T-cell (primary cell): ENCODE data around the gene TMEM132C. TPM values are rescaled to one million over a fixed set of nuclear protein-coding genes. Genes with fewer than 3 reads are reported as not detected.

Source experiments
- ATAC-seq, 4 experiments: fragments of 200-7000 bp in 3 of 4; fragments of 150-1000 bp in 1 of 4; cut with Tn5 transposase; replicated peaks in 1 of 4; 1 replicate in 3 of 4; 2 replicates in 1 of 4; pipeline ENCODE4 v1.10.0; 2021; ENCODE audit warnings: moderate library complexity in 3 of 4, mild to moderate bottlenecking in 2 of 4, moderate number of reproducible peaks in 1 of 4
- CTCF ChIA-PET, 2 donors: fragments of 300-600 bp; sonication (Branson Sonifier 250); formaldehyde crosslinking; loops; one replicate each; lab custom pipeline; 2022; ENCODE audit warnings: antibody characterized with exemption in 2 of 2; lab: Charles Lee
- POLR2A ChIA-PET, 2 donors: fragments of 300-600 bp; sonication (Branson Sonifier 250); formaldehyde crosslinking; loops; one replicate each; lab custom pipeline; 2022; ENCODE audit warnings: antibody characterized with exemption in 2 of 2; lab: Charles Lee
- DNase-seq, 35 experiments: peaks; one replicate each; pipeline versions ENCODE4 v3.0.0 to v3.0.0-alpha.2; 2013 to 2023
- H3K27ac ChIP-seq: one replicate; pipeline ENCODE4 v1.5.1; 2013; ENCODE audit warnings: low read length
- H3K27me3 ChIP-seq, 2 experiments: replicated peaks in 1 of 2; 1 replicate in 1 of 2; 2 replicates in 1 of 2; pipeline versions ENCODE4 v1.6.1 to v1.7.0; 2013; ENCODE audit warnings: low read length in 1 of 2, mixed read lengths in 1 of 2; ENCODE audit not compliant: control insufficient read depth in 2 of 2, insufficient read depth in 2 of 2; ENCODE audit errors: extremely low read depth in 1 of 2
- H3K36me3 ChIP-seq, 2 donors: 1 replicate in 1 of 2; 2 replicates in 1 of 2; pipeline versions ENCODE4 v1.6.1 to v1.7.0; 2013; ENCODE audit warnings: low read length in 1 of 2; ENCODE audit not compliant: control insufficient read depth in 2 of 2, insufficient read depth in 1 of 2; ENCODE audit errors: extremely low read depth in 1 of 2
- H3K4me1 ChIP-seq, 2 experiments: 1 replicate in 1 of 2; 2 replicates in 1 of 2; pipeline versions ENCODE4 v1.6.1 to v1.7.0; 2013; ENCODE audit warnings: low read length in 2 of 2, mixed read lengths in 1 of 2; ENCODE audit not compliant: insufficient read depth in 2 of 2, control insufficient read depth in 1 of 2; ENCODE audit errors: extremely low read depth in 1 of 2
- H3K4me3 ChIP-seq, 2 donors: 1 replicate in 1 of 2; 2 replicates in 1 of 2; pipeline versions ENCODE4 v1.5.1 to v1.7.0; 2013; ENCODE audit warnings: mild to moderate bottlenecking in 2 of 2, low read length in 1 of 2, moderate library complexity in 1 of 2; ENCODE audit not compliant: control insufficient read depth in 1 of 2; ENCODE audit errors: extremely low read depth in 1 of 2
- H3K9me3 ChIP-seq: 2 replicates; pipeline ENCODE4 v1.7.0; 2013
- H3K27ac Mint-ChIP-seq, 2 donors: one replicate each; pipeline ENCODE4 v1.8.0; 2020 to 2021; ENCODE audit warnings: mild to moderate bottlenecking in 2 of 2, mixed read lengths in 2 of 2
- H3K27me3 Mint-ChIP-seq, 2 donors: one replicate each; pipeline ENCODE4 v1.8.0; 2021 to 2022; ENCODE audit warnings: mixed read lengths in 2 of 2
- H3K36me3 Mint-ChIP-seq: one replicate; pipeline ENCODE4 v1.8.0; 2021; ENCODE audit warnings: mixed read lengths
- H3K4me1 Mint-ChIP-seq, 3 donors: one replicate each; pipeline ENCODE4 v1.8.0; 2020 to 2022; ENCODE audit warnings: mixed read lengths in 3 of 3, mild to moderate bottlenecking in 1 of 3
- H3K4me3 Mint-ChIP-seq, 3 donors: one replicate each; pipeline ENCODE4 v1.8.0; 2020 to 2022; ENCODE audit warnings: mild to moderate bottlenecking in 3 of 3, mixed read lengths in 3 of 3, moderate library complexity in 3 of 3
- H3K9me3 Mint-ChIP-seq, 3 donors: one replicate each; pipeline ENCODE4 v1.8.0; 2020 to 2022; ENCODE audit warnings: mixed read lengths in 3 of 3
- WGBS: methylation state at CpG from one replicate; pipeline ENCODE4 v1.1.5; 2013; ENCODE audit warnings: missing lambda C conversion rate; ENCODE audit not compliant: insufficient coverage; 5-methylcytosine and 5-hydroxymethylcytosine counted together
- total RNA-seq, 35 experiments: library from RNA in 6 of 35; stranded (reverse) in 6 of 35; fragments of 120-200 nt in 1 of 35; gene quantifications; one replicate each; pipeline versions ENCODE4 v1.2.1 to v1.2.4 and lab custom pipeline; 2013 to 2026

TMEM132C gene
- total RNA-seq, 5 donors from 2014 or later (not counting 1 experiment from before 2014, with no cell fraction given) = 0.07 TPM; not detected in 4

DNA sequence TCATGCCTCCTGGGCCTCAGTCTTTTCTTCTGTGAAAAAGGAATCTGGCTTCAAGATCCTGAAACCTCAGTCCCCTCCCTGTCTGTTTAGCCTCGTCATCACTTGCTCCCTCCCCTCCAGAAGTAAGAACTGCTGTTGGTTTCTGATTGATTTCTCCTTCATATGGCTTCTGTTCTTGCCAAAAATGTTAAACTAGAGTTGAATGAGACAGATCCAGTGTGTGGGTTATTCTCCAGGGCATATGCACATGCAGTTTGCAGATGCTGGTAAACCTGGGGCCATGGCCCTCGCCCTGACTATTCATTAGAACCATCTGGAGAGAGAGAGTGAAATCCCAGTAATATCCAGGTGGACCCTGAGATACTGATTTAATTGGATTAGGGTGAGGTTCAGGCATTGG is 175.1 kb downstream of the TMEM132C start:
- H3K4me1 Mint-ChIP-seq = no peaks in the 10 kb centered on the region
- no peaks in the 10 kb centered on the region for H3K36me3 Mint-ChIP-seq
- no peak overlapping the region for H3K27ac ChIP-seq

DNA sequence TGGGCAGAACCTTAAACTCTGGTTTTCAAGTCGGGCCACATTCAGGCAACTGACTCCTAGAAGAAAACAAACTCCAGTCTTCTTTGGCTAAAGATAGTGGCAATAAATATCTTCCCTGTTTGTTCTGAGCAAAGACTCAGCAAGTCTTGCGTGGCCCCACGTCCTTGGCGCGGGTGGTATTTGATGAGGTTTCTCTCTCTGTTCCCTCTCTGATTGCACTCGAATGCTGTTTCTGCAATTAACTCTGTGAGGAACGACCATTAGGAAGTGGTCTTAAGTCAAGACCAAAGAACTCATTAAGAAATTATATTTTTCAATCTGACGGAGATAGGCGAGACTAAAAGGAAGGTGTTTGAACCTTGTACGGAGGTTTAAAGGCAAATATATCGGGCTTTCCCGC is 177.6 kb downstream of the TMEM132C start:
- ChIA-PET CTCF (no interaction called here), POLR2A (no interaction called here)
- Histone ChIP-seq H3K27me3 (no peaks in the 10 kb centered on the region), H3K9me3 (no peaks in the 10 kb centered on the region), H3K36me3 (no peaks in the 10 kb centered on the region), H3K27ac (no peak overlapping the region), H3K4me1 (no peaks in the 10 kb centered on the region), H3K4me3 (no peak overlapping the region)
- DNase-seq (no peak), ATAC-seq (no peak)
- no CpG with 5 or more reads among the region's 12 CpGs for WGBS
- Mint-ChIP-seq H3K27me3 (peaks cover 0 to 3% of the 10 kb centered on the region in 2 donors), H3K4me3 (no peak overlapping the region), H3K36me3 (no peaks in the 10 kb centered on the region), H3K4me1 (no peaks in the 10 kb centered on the region), H3K27ac (no peak overlapping the region), H3K9me3 (peaks cover 0 to 5% (median 0%) of the 10 kb centered on the region in 3 donors)

More for the DNA sequence above, 175.1 kb downstream of the TMEM132C start:
- DNase-seq (no peak), ATAC-seq (no peak)
- no peak overlapping the region for H3K4me3 ChIP-seq
- no peaks in the 10 kb centered on the region for H3K36me3 ChIP-seq
- no CpG with 5 or more reads among the region's 2 CpGs for WGBS
- H3K27me3 ChIP-seq = no peaks in the 10 kb centered on the region
- Mint-ChIP-seq H3K4me3 (no peak overlapping the region), H3K27ac (no peak overlapping the region), H3K27me3 (peaks cover 0 to 3% of the 10 kb centered on the region in 2 donors), H3K9me3 (peaks cover 0 to 5% (median 0%) of the 10 kb centered on the region in 3 donors)
- no peaks in the 10 kb centered on the region for H3K9me3 ChIP-seq
- no peaks in the 10 kb centered on the region for H3K4me1 ChIP-seq
- ChIA-PET POLR2A (no interaction called here), CTCF (no interaction called here)

DNA sequence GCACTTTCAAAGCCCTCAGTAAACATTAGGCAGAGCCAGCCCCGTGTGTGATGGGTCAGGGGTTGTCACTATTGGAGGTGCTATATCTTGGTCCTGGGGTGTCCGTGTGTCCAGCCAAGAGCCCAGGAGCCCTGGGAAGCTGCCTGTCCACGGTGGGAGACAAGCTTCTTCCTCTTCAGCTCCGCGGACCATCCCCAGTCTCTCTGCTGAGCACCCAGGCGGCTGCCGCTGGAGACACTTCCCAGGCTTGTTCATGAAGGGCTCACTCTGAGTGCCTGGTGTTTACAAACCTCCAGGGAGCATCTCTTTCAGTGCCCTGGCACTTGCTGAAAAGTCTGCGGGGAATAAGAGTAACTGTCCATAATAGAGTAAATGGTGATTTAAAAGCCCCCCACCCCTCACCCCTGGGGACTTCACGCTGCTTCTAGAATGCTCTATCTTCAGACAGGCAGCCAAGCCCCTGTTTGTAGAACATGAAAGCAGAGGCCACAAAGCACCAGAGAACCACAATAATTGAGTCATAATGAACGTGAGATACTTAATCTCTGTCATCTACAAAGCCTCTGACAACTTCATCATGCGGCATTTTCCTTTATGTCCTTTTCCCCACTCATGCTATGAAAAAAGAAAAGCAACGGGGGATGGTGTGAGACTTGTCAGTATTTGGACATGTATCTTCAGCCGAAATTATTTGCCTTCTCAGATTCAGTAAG is 178.6 kb downstream of the TMEM132C start:
- ATAC-seq (no peak), DNase-seq (no peak)
- no peak overlapping the region for H3K27ac ChIP-seq
- POLR2A ChIA-PET = no interaction called here
- CTCF ChIA-PET = no interaction called here
- no peak overlapping the region for H3K4me3 ChIP-seq
- Mint-ChIP-seq H3K27me3 (peaks cover 0 to 3% of the 10 kb centered on the region in 2 donors), H3K36me3 (no peaks in the 10 kb centered on the region), H3K4me1 (no peaks in the 10 kb centered on the region), H3K27ac (no peak overlapping the region), H3K4me3 (no peak overlapping the region), H3K9me3 (peaks cover 0 to 4% (median 0%) of the 10 kb centered on the region in 3 donors)
- no peaks in the 10 kb centered on the region for H3K27me3 ChIP-seq
- H3K4me1 ChIP-seq = no peaks in the 10 kb centered on the region
- H3K36me3 ChIP-seq = no peaks in the 10 kb centered on the region
- no peaks in the 10 kb centered on the region for H3K9me3 ChIP-seq
- WGBS = 30% methylated on average over 6 of the region's 13 CpGs

DNA sequence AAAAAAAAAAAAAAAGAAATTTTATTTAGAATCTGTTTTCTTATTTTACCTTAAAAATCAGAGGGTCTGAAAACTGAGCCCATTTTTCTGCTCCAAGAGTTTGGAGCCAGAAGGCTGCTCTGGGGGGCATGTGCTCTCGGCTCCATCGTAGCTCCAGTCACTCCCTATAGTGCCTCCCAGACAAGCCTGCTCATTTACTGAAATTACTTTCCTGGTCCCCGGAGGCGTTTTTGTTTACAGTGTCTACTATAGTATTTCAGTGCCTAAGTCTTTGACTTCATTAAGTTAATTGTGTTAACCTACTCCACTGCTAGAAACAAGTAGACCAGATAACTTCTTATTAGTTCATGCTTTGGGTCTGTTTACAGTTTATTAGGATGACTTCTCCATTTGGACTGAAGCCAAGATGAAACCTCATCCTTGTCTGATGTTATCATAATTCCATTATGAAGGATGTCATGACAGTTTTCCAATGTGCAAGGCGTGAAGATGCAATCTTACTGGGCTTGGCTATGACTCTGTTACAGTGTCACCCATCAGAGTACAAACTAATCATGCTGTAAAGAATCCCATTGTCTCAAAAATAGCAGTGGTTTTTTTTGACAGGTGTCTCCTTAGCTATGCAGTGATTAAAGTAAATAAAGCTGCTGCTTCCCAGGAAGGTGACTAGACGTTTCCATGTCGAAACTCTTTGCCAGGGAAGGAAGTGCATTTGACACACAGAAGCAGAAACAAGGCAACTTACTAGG is 182.3 kb downstream of the TMEM132C start:
- H3K4me1 ChIP-seq = no peaks in the 10 kb centered on the region
- H3K27me3 ChIP-seq = no peaks in the 10 kb centered on the region
- Mint-ChIP-seq H3K27ac (no peak overlapping the region), H3K36me3 (no peaks in the 10 kb centered on the region), H3K27me3 (peaks cover 3 to 4% of the 10 kb centered on the region in 2 donors), H3K9me3 (peaks cover 0 to 3% (median 0%) of the 10 kb centered on the region in 3 donors), H3K4me3 (no peak overlapping the region), H3K4me1 (no peaks in the 10 kb centered on the region)
- DNase-seq = no peak
- H3K27ac ChIP-seq = no peak overlapping the region
- no peak overlapping the region for H3K4me3 ChIP-seq
- no peaks in the 10 kb centered on the region for H3K36me3 ChIP-seq
- ChIA-PET POLR2A (no interaction called here), CTCF (no interaction called here)
- 28% methylated on average over 3 of the region's 7 CpGs for WGBS
- ATAC-seq = no peak
- H3K9me3 ChIP-seq = no peaks in the 10 kb centered on the region

DNA sequence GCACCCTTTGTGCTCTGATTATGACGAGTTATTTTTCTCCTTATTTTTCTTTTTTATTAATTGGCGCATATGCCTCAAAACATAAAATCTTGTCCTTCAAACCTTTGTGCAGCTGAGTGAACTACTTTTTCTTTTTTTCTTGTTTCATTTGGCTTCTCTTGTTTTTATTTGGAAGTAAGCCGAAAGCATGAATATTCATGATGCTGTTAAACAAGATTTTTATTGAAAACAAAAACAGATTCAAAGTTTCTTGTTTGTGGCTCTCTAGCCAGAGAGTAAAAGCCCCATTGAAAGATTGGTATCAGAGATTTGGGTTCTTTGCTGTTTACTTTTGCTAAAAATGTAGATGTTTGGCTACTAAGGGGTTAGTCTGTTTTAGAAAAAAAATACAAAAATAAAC is 183.8 kb downstream of the TMEM132C start:
- DNase-seq = no peak
- no peaks in the 10 kb centered on the region for H3K4me1 ChIP-seq
- CTCF ChIA-PET = no interaction called here
- POLR2A ChIA-PET = no interaction called here
- peaks cover 0 to 2% of the 10 kb centered on the region in 2 experiments for H3K27me3 ChIP-seq
- peaks cover 0 to 10% (median 6%) of the 10 kb centered on the region in 3 donors for H3K9me3 Mint-ChIP-seq
- no peak overlapping the region for H3K4me3 ChIP-seq
- H3K27ac ChIP-seq = no peak overlapping the region
- no CpG with 5 or more reads among the region's 3 CpGs for whole genome bisulfite sequencing
- H3K36me3 ChIP-seq = no peaks in the 10 kb centered on the region
- H3K27ac Mint-ChIP-seq = no peak overlapping the region
- no peaks in the 10 kb centered on the region for H3K36me3 Mint-ChIP-seq
- H3K27me3 Mint-ChIP-seq = peaks cover 0 to 4% of the 10 kb centered on the region in 2 donors
- no peak overlapping the region for H3K4me3 Mint-ChIP-seq
- H3K9me3 ChIP-seq = no peaks in the 10 kb centered on the region
- H3K4me1 Mint-ChIP-seq = no peaks in the 10 kb centered on the region
- no peak for ATAC-seq

DNA sequence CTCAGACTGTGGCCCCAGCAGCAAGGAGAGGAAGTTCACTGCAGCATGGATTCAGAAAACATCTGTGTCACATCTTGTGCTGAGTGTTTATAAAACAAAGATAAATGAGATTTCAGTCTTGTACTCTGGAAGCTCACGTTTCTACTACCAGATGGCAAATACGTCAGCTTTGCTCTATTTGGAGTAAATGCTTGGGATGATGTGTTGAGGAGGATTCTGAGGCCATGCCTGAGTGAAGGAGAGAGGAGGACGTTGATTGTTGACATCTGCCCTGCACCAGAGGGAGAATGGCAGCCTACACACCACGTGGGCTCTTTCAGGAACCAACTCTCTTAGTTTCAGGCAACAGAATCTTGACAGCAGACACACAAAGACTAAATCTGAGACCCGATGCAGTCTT is 188.9 kb downstream of the TMEM132C start:
- Histone ChIP-seq H3K9me3 (no peaks in the 10 kb centered on the region), H3K4me3 (no peak overlapping the region), H3K4me1 (no peaks in the 10 kb centered on the region), H3K27ac (no peak overlapping the region), H3K36me3 (no peaks in the 10 kb centered on the region), H3K27me3 (peaks cover 0 to 8% of the 10 kb centered on the region in 2 experiments)
- Mint-ChIP-seq H3K36me3 (no peaks in the 10 kb centered on the region), H3K27ac (no peak overlapping the region), H3K4me1 (no peaks in the 10 kb centered on the region), H3K27me3 (peaks cover 0 to 4% of the 10 kb centered on the region in 2 donors), H3K9me3 (peaks cover 0 to 17% (median 6%) of the 10 kb centered on the region in 3 donors), H3K4me3 (no peak overlapping the region)
- no peak for ATAC-seq
- DNase-seq = no peak
- WGBS = 71% methylated on average over 2 of the region's 5 CpGs
- CTCF ChIA-PET = no interaction called here
- POLR2A ChIA-PET = no interaction called here
